Mesothelial cell of epicardium (in vitro differentiated cells): Measurements from ENCODE around the gene GALNT15. TPM values are rescaled to one million over a fixed set of nuclear protein-coding genes. Genes with fewer than 3 reads are reported as not detected.

Experiments
- DNase-seq, 2 experiments: peaks; one replicate each; pipeline ENCODE4 v3.0.0; 2021; ENCODE audit warnings: low spot score in 2 of 2; ENCODE audit not compliant: unreplicated experiment in 2 of 2
- H3K27ac Mint-ChIP-seq: 2 replicates; pipeline ENCODE4 v1.8.0; 2021; ENCODE audit warnings: mixed read lengths
- H3K27me3 Mint-ChIP-seq: 2 replicates; pipeline ENCODE4 v1.8.0; 2021; ENCODE audit warnings: low read depth, mixed read lengths
- H3K36me3 Mint-ChIP-seq: 2 replicates; pipeline ENCODE4 v1.8.0; 2021; ENCODE audit warnings: mixed read lengths
- H3K4me1 Mint-ChIP-seq: 2 replicates; pipeline ENCODE4 v1.8.0; 2021; ENCODE audit warnings: mixed read lengths
- H3K4me3 Mint-ChIP-seq: 2 replicates; pipeline ENCODE4 v1.8.0; 2021; ENCODE audit warnings: mild to moderate bottlenecking, moderate library complexity, mixed read lengths
- H3K9me3 Mint-ChIP-seq: 2 replicates; pipeline ENCODE4 v1.8.0; 2021; ENCODE audit warnings: mixed read lengths
- total RNA-seq: library from RNA; stranded (reverse); gene quantifications from 3 replicates; pipeline ENCODE4 v1.2.1, GENCODE V29; 2021
- TF ChIP-seq, protein P1 (sequence below): fragments of 200-600 bp; sonication (generic); IDR thresholded peaks from one replicate; pipeline ENCODE4 v1.5.0; 2021; ENCODE audit warnings: antibody characterized with exemption; ENCODE audit not compliant: unreplicated experiment

Gene GALNT15
- total RNA-seq, 1 donor from 2014 or later = 0.07 TPM

DNA sequence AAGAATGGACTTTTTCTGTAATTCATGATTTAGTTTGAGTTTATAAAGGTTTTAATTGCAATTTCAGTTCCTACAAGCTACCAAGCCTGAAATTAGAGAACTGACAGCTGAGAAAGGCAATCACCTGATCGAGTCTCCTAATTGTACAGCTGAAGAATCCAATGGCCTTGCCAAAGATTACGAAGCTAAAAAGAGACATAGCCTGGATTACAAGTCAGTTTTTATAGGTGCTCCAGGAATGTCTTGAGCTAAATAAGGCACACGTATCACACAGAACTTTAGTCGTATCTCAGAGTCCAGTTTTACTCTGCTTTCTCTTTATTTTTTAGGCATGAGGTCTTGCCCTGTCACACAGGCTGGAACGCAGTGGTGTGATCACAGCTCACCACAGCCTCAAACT lies 83.7 kb downstream of the GALNT15 start:
- DNase-seq = no peak
- no peak overlapping the region for H3K27ac Mint-ChIP-seq
- H3K27me3 Mint-ChIP-seq = no peaks in the 10 kb centered on the region
- TF ChIP-seq, protein P1, sequence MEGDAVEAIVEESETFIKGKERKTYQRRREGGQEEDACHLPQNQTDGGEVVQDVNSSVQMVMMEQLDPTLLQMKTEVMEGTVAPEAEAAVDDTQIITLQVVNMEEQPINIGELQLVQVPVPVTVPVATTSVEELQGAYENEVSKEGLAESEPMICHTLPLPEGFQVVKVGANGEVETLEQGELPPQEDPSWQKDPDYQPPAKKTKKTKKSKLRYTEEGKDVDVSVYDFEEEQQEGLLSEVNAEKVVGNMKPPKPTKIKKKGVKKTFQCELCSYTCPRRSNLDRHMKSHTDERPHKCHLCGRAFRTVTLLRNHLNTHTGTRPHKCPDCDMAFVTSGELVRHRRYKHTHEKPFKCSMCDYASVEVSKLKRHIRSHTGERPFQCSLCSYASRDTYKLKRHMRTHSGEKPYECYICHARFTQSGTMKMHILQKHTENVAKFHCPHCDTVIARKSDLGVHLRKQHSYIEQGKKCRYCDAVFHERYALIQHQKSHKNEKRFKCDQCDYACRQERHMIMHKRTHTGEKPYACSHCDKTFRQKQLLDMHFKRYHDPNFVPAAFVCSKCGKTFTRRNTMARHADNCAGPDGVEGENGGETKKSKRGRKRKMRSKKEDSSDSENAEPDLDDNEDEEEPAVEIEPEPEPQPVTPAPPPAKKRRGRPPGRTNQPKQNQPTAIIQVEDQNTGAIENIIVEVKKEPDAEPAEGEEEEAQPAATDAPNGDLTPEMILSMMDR = no peak
- H3K4me1 Mint-ChIP-seq = no peaks in the 10 kb centered on the region
- H3K9me3 Mint-ChIP-seq = no peaks in the 10 kb centered on the region
- H3K36me3 Mint-ChIP-seq = peaks cover 5% of the 10 kb centered on the region
- H3K4me3 Mint-ChIP-seq = no peak overlapping the region

DNA sequence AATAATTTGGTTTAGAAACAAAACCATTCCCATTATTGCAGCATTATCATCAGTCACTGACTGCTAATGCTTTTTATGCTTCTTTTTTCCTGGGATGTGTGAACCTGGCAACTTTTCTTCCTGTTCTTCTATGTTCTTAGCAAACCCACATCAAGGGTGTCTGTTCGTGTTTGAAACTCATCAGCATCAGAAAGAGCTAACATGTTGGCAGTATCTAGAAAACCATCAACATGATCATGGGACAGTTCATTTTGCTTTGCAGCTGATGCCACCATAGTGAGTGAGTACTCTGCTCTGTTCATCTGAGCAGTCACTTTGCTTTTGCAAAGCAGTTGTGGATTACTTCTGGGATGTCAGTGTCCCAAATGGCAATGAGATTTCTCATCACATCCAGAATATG lies 84.4 kb downstream of the GALNT15 start:
- H3K27me3 Mint-ChIP-seq = no peaks in the 10 kb centered on the region
- no peak overlapping the region for H3K4me3 Mint-ChIP-seq
- H3K27ac Mint-ChIP-seq = no peak overlapping the region
- peaks cover 5% of the 10 kb centered on the region for H3K36me3 Mint-ChIP-seq
- H3K4me1 Mint-ChIP-seq = peaks cover under 1% of the 10 kb centered on the region
- DNase-seq = no peak
- TF ChIP-seq, protein P1 = no peak
- H3K9me3 Mint-ChIP-seq = no peaks in the 10 kb centered on the region

DNA sequence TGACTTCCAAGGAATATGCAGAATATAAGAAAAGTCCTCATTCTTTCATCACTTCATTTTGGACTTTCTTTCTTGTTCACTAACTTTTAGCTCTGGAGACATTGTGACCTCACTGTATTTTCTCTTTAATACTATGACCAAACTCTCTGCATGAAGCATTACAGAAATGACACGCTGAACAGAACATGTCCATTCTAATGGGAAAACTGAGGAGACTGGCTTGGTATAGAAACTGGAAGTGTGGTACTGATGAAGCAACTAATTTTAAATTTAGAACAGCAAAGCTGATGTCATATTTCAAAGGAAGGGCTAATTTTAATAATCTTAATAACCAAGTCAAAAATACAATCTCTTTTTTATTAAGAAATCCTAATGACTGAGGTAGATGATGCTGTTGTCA lies 85.6 kb downstream of the GALNT15 start:
- Mint-ChIP-seq H3K27me3 (no peaks in the 10 kb centered on the region), H3K36me3 (peaks cover 5% of the 10 kb centered on the region), H3K4me1 (peaks cover 4% of the 10 kb centered on the region), H3K27ac (no peak overlapping the region), H3K4me3 (no peak overlapping the region), H3K9me3 (no peaks in the 10 kb centered on the region)
- TF ChIP-seq, protein P1 = no peak
- DNase-seq = no peak

DNA sequence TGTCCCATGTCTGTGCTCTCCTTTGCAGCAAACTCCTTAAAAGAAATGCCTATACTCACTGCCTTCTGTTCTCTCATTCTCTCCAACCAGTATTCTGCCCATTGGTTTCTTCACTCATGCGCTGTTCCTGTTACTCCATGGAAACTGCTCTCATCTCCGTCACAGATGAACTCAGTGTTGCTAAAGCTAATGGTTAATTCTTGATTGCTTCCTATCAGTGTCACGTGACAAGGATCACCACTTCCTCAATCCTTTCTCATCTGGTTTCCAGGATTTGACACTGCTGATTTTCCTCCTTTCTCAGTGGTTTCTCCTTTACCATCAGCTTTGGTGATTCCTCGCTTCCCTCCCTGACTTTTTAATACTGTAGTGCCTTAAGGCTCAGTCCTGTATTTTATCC lies 87.7 kb downstream of the GALNT15 start:
- H3K36me3 Mint-ChIP-seq = peaks cover 5% of the 10 kb centered on the region
- H3K27me3 Mint-ChIP-seq = no peaks in the 10 kb centered on the region
- H3K27ac Mint-ChIP-seq = no peak overlapping the region
- DNase-seq = no peak
- no peak overlapping the region for H3K4me3 Mint-ChIP-seq
- TF ChIP-seq, protein P1 = no peak
- no peaks in the 10 kb centered on the region for H3K9me3 Mint-ChIP-seq
- H3K4me1 Mint-ChIP-seq = peaks cover 20% of the 10 kb centered on the region

DNA sequence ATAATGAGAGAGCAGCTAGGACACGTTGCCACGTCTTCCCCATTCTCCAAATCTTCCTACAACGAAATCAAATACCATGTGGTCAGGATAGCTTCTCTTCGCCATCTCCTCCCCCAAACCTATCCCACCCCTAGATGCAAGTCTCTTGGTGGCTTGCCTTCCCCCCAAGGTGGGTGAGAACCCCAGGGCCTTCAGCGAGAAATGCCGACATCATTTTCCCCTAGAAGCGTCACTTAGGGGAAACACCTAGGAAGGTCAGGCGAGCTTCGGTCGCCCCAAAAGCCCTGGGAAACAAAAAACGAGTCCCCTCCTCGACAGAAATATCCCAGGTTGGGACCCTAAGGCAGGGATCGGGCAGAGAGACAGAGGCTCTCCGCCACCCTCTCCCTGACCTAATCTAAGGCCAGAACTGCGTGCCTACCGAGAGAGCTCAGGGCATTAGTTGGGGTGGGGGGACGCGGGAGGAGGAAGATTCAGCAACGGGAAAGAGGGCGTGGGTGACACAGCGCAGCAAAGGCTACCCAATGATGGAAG lies 89.8 kb downstream of the GALNT15 start:
- peak overlapping the region; percentile 100 for H3K27ac Mint-ChIP-seq
- H3K36me3 Mint-ChIP-seq = peaks cover 5% of the 10 kb centered on the region
- DNase-seq = no peak
- no peaks in the 10 kb centered on the region for H3K9me3 Mint-ChIP-seq
- peak overlapping the region; percentile 99 for H3K4me3 Mint-ChIP-seq
- TF ChIP-seq, protein P1 = no peak
- no peaks in the 10 kb centered on the region for H3K27me3 Mint-ChIP-seq
- peaks cover 25% of the 10 kb centered on the region for H3K4me1 Mint-ChIP-seq
